ENCODE data around the gene MEI1.

Gene MEI1

DNA sequence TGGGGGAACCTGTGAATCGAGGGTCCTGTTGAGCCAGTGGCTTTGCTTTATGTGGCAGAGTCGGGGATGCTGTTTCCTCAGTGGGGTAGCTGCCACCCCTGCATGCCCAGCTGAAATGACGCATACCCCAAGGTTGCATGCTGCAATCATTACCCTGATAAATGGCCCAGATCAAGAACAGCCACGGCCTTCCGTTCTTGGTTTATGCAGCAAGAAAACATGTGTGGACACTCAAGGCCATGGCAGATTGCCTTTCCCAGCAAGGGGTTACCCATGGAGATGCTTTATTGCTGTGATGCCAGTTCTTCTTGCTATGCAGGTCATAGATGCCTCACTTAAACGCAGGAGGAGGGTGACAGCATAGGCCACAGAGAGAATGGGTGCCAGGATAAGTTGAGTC, 119.3 kb downstream of the MEI1 start:
- no peak overlapping the region for H3K27ac ChIP-seq
- TF ChIP-seq CTCF (IDR thresholded peaks at IDR 0.05): no peak
- TF ChIP-seq ZFX (IDR thresholded peaks at IDR 0.05; ENCODE audit: borderline replicate concordance): no peak

GRCh38 chr22:41819257-41819656, 120.0 kb downstream of the MEI1 start:
- TF ChIP-seq CTCF (IDR thresholded peaks at IDR 0.05) (no peak), ZFX (IDR thresholded peaks at IDR 0.05; ENCODE audit: borderline replicate concordance) (no peak)
- no peak overlapping the region for H3K27ac ChIP-seq

GRCh38 chr22:41820447-41820846, 121.1 kb downstream of the MEI1 start:
- TF ChIP-seq ZFX (IDR thresholded peaks at IDR 0.05; ENCODE audit: borderline replicate concordance) (no peak), CTCF (IDR thresholded peaks at IDR 0.05) (no peak)
- no peak overlapping the region for H3K27ac ChIP-seq

GRCh38 chr22:41821471-41822316, 122.4 kb downstream of the MEI1 start:
- TF ChIP-seq CTCF (IDR thresholded peaks at IDR 0.05): no peak
- no peak for TF ChIP-seq ZFX (IDR thresholded peaks at IDR 0.05; ENCODE audit: borderline replicate concordance)
- no peak overlapping the region for H3K27ac ChIP-seq

DNA sequence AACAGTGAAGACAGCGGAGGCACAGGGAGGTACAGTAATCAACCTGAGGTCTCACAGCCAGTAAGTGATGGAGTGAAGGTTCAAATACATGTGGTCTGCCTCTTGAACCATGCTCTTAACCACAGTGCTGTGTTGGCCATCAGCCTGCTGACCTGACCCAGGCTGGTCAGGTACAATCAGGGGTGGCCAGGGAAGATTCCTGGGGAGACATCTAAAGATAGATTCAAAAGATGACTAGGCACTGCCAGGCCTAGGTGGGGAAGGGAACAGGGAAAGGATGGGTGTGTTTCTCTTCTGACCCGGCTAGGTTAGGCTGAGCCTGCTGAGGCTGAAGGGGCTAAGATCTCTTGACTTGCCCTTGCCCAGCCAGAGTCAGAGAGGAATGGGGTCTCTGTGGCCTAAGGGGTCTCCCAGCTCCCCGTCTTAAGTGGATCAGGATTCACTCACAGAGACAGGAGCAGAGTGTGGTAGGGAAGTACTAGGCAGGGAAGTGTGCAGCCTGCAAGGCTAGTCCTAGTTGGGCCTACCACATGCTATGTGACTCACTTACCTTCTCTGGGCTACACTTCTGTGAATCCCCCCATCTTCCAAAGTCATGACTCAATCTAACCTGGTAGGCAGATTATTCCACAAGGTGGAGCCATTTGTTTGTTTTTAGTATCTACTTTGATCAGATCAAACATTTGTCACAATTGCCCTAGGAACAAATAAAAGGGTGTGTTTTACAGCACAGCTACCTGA, 123.2 kb downstream of the MEI1 start:
- no peak overlapping the region for H3K27ac ChIP-seq
- peak; percentile 74 for TF ChIP-seq CTCF (IDR thresholded peaks at IDR 0.05)
- no peak for TF ChIP-seq ZFX (IDR thresholded peaks at IDR 0.05; ENCODE audit: borderline replicate concordance)

- no peak overlapping the region for H3K27ac ChIP-seq
- TF ChIP-seq ZFX (IDR thresholded peaks at IDR 0.05; ENCODE audit: borderline replicate concordance): no peak
- no peak for TF ChIP-seq CTCF (IDR thresholded peaks at IDR 0.05)
These were observed 124.5 kb downstream of the MEI1 start for GRCh38 chr22:41823797-41824196.

DNA sequence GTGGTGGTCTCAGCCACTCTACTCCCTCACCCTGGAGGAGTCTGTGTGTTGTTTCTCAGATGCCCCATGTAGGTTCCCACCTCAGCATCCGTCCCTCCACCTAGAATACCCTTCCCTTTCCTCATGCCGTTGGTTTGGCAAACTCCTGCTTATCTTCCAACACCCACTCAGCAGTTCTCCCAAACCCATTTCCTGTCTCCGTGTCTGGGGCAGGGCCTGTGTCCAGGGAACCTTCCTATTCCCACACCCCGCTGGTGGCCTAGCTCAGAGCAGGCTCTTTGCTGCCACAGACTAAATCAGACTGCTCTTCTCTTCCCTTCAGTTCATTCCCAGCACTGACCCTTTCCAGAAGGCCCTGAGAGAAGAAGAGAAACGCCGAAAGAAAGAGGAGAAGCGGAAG, 126.1 kb downstream of the MEI1 start:
- TF ChIP-seq CTCF (IDR thresholded peaks at IDR 0.05): no peak
- no peak for TF ChIP-seq ZFX (IDR thresholded peaks at IDR 0.05; ENCODE audit: borderline replicate concordance)

More for the DNA sequence above, 126.1 kb downstream of the MEI1 start:
- H3K27ac ChIP-seq: no peak overlapping the region

All from 22Rv1 (cell line).